HEK293T (cell line): ENCODE results near the gene RASD2.

Experiments
- ARNT ChIP-seq: fragments of 450-650 bp; IDR thresholded peaks from 2 replicates; pipeline ENCODE4 v1.6.1; 2017; ENCODE audit warnings: mild to moderate bottlenecking
- BHLHE40 ChIP-seq: fragments of 450-650 bp; IDR thresholded peaks from 2 replicates; pipeline ENCODE4 v1.6.1; 2016; ENCODE audit warnings: mild to moderate bottlenecking, moderate library complexity, borderline replicate concordance
- CTBP1 ChIP-seq: fragments of 450-650 bp; IDR thresholded peaks from 2 replicates; pipeline ENCODE4 v1.6.1; 2016; ENCODE audit warnings: borderline replicate concordance
- ELF4 ChIP-seq: fragments of 450-650 bp; IDR thresholded peaks from 2 replicates; pipeline ENCODE4 v1.6.1; 2017; ENCODE audit warnings: antibody characterized with exemption
- FOXK2 ChIP-seq: fragments of 450-650 bp; IDR thresholded peaks from 2 replicates; pipeline ENCODE4 v1.6.1; 2016; ENCODE audit warnings: mild to moderate bottlenecking
- LEF1 ChIP-seq: fragments of 450-650 bp; IDR thresholded peaks from 2 replicates; pipeline ENCODE4 v1.6.1; 2017; ENCODE audit warnings: mild to moderate bottlenecking, borderline replicate concordance
- SP1 ChIP-seq: fragments of 450-650 bp; IDR thresholded peaks from 2 replicates; pipeline ENCODE4 v1.6.1; 2017
- SUZ12 ChIP-seq: fragments of 450-650 bp; IDR thresholded peaks from 2 replicates; pipeline ENCODE4 v1.6.1; 2016; ENCODE audit warnings: mild to moderate bottlenecking
- TARDBP ChIP-seq: fragments of 450-650 bp; IDR thresholded peaks from 2 replicates; pipeline ENCODE4 v1.6.1; 2016
- ZNF384 ChIP-seq: fragments of 450-650 bp; IDR thresholded peaks from 2 replicates; pipeline ENCODE4 v1.6.1; 2016

DNA sequence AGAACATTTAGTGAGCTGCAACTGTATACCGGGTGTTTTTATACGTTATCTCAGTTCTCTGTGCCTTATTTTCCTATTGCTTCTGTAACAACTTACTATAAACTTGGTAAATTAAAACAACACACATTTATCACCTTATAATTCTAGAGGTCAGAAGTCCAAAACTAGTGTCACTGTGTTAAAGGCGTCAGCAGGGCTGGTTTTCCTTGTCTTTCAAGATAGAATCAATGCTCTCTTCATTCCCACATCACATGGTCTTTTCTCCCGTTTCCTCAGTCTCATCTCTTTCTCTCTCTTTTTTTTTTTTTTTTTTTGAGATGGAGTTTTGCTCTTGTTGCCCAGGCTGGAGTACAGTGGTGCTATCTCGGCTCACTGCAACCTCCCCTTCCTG lies 40.4 kb downstream of the RASD2 start:
- TF ChIP-seq BHLHE40 (no peak), TARDBP (no peak), ELF4 (no peak), ZNF384 (no peak), CTBP1 (no peak), SP1 (no peak), FOXK2 (no peak), SUZ12 (no peak), ARNT (no peak), LEF1 (no peak)
